Glomerular visceral epithelial cell (primary cell): ENCODE data around the gene NUDT22.

ENCODE experiments used
- DNase-seq: peaks from one replicate; pipeline ENCODE4 v3.0.0-alpha.2; 2016; ENCODE audit errors: extremely low spot score

The NUDT22 gene

GRCh38 chr11:64254326-64254725, 28.3 kb downstream of the NUDT22 start:
- no peak for DNase-seq

DNA sequence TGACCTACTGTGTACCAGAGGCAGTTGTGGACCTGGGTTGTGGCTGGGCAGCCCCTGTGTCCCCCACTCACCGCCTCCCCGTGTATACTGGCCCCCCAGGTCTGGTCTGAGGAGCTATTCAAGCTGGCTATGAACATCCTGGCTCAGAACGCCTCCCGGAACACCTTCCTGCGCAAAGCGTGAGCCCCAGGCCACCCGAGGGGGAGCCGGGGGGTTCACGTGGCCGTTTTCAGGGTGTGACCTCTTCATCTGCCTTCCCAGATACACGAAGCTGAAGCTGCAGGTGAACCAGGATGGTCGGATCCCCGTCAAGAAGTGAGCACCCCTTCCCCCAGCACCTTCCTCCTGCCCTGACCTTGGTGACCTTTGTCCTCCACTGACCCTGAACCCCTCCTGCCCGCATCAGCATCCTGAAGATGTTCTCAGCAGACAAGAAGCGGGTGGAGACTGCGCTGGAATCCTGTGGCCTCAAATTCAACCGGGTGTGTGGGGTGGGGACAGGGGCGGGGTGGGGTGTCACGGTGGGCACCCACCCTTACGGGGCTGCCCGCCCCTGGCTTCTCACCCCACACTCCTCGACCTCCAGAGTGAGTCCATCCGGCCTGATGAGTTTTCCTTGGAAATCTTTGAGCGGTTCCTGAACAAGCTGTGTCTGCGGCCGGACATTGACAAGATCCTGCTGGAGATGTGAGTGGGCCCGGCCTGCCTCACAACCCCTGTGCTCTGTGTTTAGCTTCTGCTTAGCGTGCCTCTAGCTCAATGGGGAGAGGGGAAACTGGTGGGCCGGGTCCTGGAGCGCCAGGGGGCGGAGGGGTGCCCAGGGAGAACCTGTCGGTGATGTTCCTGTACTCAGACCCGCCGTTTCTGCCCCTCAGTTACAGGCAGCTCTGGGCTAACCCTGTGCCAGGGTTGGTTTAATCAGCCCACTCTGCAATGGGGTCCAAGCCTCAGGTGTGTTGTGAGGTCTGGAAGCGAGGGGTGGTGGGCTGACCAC, 29.4 kb downstream of the NUDT22 start:
- DNase-seq: no peak

DNA sequence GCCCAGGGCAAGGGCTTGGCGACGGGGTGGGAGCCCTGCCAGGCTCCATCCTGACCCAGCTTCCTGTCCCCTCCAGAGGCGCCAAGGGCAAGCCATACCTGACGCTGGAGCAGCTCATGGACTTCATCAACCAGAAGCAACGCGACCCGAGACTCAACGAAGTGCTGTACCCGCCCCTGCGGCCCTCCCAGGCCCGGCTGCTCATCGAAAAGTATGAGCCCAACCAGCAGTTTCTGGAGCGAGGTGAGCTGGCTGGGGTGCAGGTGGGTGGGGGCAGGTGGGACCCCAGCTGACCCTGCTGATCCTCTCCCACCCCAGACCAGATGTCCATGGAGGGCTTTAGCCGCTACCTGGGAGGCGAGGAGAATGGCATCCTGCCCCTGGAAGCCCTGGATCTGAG, 30.2 kb downstream of the NUDT22 start:
- DNase-seq: no peak

DNA sequence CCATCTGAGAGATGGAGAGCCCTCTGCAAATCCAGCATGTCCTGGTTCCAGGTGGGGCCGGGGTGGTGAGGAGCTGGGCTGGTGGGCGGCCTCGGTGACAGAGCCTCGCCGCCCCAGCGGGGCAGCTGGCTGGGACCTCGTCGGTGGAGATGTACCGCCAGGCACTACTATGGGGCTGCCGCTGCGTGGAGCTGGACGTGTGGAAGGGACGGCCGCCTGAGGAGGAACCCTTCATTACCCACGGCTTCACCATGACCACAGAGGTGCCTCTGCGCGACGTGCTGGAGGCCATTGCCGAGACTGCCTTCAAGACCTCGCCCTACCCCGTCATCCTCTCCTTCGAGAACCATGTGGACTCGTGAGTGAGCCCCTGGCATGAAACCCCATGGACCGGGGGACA, 32.3 kb downstream of the NUDT22 start:
- DNase-seq: no peak

GRCh38 chr11:64258946-64259532, 33.0 kb downstream of the NUDT22 start:
- DNase-seq: no peak

DNA sequence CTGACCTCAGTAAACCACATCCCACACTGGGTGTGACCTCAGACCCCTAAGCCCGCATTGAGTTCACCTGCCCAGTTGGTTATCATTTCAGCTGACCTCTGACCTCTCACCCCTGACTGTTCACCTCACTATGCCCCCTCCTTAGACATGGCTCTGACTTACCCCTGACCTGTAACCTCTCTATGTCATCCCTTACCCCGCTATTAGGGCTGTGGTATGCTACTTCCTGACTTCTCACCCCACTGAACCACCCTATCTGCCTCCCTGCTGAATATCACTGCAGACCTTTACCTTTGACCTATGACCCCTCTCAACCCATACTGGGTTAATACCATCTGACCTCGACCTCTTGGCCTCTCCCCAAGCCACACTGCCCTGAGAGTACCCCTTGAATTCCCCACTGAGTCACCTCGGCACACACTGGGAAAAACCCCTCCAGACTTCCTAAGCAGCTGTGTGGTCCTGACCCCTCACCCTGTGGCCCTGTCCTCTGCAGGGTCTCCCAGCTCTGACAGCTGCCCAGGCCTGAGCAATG, 33.5 kb downstream of the NUDT22 start:
- DNase-seq: no peak

- DNase-seq: no peak
Measured at GRCh38 chr11:64260147-64260708, 34.2 kb downstream of the NUDT22 start.

DNA sequence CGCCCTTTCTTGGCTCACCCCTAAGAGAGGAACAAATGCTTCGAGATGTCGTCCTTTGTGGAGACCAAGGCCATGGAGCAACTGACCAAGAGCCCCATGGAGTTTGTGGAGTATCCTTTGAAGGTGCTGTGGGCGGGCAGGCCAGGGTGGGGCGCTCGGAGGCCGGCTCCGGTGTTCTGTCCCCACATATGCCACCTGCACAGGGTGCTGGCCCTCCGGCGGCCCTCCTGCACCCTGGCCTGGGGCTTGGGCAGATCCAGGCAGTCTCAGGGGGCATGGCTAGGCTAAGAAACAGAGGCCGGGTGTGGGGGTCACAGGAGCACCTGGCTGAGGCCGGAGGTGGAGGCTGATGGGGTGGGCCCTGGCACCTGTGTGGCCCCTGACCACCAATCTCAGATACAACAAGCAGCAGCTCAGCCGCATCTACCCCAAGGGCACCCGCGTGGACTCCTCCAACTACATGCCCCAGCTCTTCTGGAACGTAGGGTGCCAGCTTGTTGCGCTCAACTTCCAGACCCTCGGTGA, 35.5 kb downstream of the NUDT22 start:
- DNase-seq: no peak

GRCh38 chr11:64262271-64263002, 36.4 kb downstream of the NUDT22 start:
- DNase-seq: no peak

- DNase-seq: peak; percentile 47
Measured at GRCh38 chr11:64263021-64263946, 37.2 kb downstream of the NUDT22 start.

DNA sequence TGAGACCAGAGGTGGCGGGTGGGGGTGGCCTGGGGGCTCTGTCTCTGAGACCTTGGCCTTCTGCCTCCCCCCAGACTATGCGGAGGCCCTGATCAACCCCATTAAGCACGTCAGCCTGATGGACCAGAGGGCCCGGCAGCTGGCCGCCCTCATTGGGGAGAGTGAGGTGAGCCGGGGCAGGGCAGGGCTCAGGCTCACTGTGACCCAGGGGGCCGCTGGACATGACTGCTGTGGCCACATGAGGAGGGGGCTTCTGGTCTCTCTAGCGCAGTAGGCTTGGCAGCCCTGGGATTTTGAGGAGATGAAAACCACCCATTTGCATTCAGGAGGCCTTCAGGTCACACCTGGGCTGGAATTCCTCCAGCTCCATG, 37.9 kb downstream of the NUDT22 start:
- DNase-seq: no peak

- no peak for DNase-seq
Measured at GRCh38 chr11:64264371-64264852, 38.3 kb downstream of the NUDT22 start.

GRCh38 chr11:64265176-64266160, 39.4 kb downstream of the NUDT22 start:
- no peak for DNase-seq

GRCh38 chr11:64266339-64266738, 40.3 kb downstream of the NUDT22 start:
- peak; percentile 30 for DNase-seq

GRCh38 chr11:64267207-64267945, 41.3 kb downstream of the NUDT22 start:
- DNase-seq: no peak

DNA sequence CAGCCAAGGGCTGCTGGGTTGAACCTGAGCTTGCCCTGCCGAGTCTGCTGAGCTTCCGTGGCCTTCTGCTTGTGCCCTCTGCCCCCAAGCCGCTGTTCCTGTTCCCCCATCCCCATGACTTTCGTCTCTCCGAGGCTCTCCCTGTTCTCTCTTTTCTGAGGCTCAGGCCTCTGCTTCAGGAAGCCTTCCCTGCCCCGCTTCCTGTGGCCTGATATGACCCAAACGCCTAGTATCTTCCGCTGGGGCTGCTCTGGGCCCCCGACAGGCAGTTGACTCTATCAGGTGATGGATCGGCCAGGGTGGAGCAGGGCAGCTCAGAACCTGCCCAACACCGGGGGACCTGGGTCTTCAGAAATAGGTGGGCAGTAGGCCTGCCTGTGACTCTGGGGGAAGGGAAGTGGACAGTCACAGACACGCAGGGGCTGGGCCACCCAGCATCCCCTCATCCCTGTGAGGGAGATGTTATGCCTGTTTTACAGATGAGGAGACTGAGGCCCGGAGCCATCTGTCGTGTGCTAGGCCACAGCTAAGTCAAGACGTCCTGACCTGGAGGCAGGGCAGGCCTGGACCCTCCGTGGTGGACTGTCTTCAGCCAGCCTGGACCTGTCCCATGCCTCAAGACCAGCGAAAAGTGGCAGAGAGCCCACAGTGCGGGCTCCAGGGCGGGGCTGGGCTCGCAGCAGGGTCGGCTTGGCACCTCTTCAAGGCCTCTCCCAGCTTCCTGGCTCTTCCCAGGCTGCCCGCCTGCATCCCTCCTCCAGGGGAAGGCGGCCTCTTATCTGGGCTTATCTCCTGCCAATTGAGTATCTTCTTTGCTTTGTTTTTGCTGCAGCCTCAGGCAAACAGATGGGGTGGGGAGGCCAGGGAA, 42.2 kb downstream of the NUDT22 start:
- DNase-seq: peak; percentile 27

DNA sequence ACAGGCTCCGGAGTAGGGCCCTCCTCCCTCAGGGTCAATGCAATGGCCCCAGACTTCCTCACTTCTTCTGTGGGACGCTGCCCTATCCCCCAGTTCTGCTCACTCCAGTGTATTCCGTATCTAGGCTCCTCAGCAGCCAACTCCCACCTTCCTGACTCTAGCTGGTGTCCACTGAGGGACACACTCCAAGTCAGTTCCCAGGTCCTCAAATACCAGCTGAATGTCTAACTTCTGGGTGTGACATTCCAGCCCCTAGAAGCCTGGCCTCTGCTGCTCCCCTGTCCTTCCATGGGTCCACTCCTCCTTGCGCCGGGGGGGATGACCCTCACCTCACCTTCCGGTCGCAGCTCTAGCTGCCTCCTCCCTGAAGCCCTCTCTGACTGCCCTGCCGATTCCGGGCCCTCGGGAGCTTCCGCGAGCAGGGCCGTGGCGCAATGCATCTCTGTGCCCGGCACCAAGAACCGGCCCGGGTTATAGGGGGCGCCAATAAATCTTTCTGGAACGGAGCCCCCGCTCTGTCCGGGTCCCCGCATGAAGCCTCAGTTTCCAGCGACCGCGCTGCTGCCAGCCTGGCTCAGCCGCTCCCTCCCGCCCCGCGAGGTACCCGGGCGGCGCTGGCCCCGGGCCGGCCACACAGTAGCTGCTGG, 42.9 kb downstream of the NUDT22 start:
- peak; percentile 59 for DNase-seq
